OCI-LY7 (cell line): ENCODE data around the gene TBATA. TPM values are rescaled to one million over a fixed set of nuclear protein-coding genes. Genes with fewer than 3 reads are reported as not detected.

ENCODE experiments used
- BruUV-seq: library from RNA; stranded (reverse); fragments of 400-500 nt; replicated peaks from 2 replicates; lab custom pipeline; 2021; lab: Mats Ljungman, UMichigan
- CTCF ChIA-PET: fragments of 300-600 bp; sonication (Branson Sonifier 250); formaldehyde crosslinking; loops from one replicate; lab custom pipeline; 2022; ENCODE audit warnings: antibody characterized with exemption; ENCODE audit not compliant: unreplicated experiment; lab: Charles Lee
- POLR2A ChIA-PET: fragments of 300-600 bp; sonication (Branson Sonifier 250); formaldehyde crosslinking; loops from one replicate; lab custom pipeline; 2022; ENCODE audit warnings: antibody characterized with exemption; lab: Charles Lee
- DNase-seq: peaks from one replicate; pipeline ENCODE4 v3.0.0-alpha.2; 2015; ENCODE audit warnings: low spot score
- H2AFZ ChIP-seq: fragments of 200-600 bp; sonication (generic), shearing (Covaris generic); 2 replicates; pipeline ENCODE4 v1.6.1; 2014; ENCODE audit warnings: mild to moderate bottlenecking, antibody characterized with exemption, low read length, moderate library complexity
- H3K27ac ChIP-seq: fragments of 200-600 bp; sonication (generic); 2 replicates; pipeline ENCODE4 v1.5.1; 2014; ENCODE audit warnings: mixed run types, low read depth, mild to moderate bottlenecking, moderate library complexity, low read length, inconsistent platforms; ENCODE audit not compliant: poor library complexity, severe bottlenecking
- H3K36me3 ChIP-seq: fragments of 200-600 bp; sonication (generic); 2 replicates; pipeline ENCODE4 v1.6.1; 2014; ENCODE audit warnings: mild to moderate bottlenecking, antibody characterized with exemption, low read length, moderate library complexity, mixed read lengths; ENCODE audit not compliant: insufficient read depth
- H3K4me1 ChIP-seq: fragments of 200-600 bp; sonication (generic); 2 replicates; pipeline ENCODE4 v1.5.1; 2014; ENCODE audit warnings: mild to moderate bottlenecking, low read length; ENCODE audit not compliant: insufficient read depth, poor library complexity, severe bottlenecking
- H3K4me2 ChIP-seq: fragments of 200-600 bp; sonication (generic); 2 replicates; pipeline ENCODE4 v1.6.1; 2014; ENCODE audit warnings: mild to moderate bottlenecking, low read length
- H3K4me3 ChIP-seq: fragments of 200-600 bp; sonication (generic); 2 replicates; pipeline ENCODE4 v1.5.1; 2014; ENCODE audit warnings: mild to moderate bottlenecking, low read depth, low read length; ENCODE audit not compliant: poor library complexity, severe bottlenecking
- H3K79me2 ChIP-seq: fragments of 200-600 bp; sonication (generic); 2 replicates; pipeline ENCODE4 v1.6.1; 2016; ENCODE audit warnings: low read depth, mild to moderate bottlenecking, low read length, moderate library complexity, mixed read lengths; ENCODE audit not compliant: insufficient read depth
- H3K9me2 ChIP-seq: fragments of 200-600 bp; sonication (generic); 2 replicates; pipeline ENCODE4 v1.6.1; 2016; ENCODE audit warnings: mild to moderate bottlenecking, low read length, mixed read lengths; ENCODE audit not compliant: insufficient read depth
- H3K9me3 ChIP-seq: fragments of 200-600 bp; sonication (generic); 2 replicates; pipeline ENCODE4 v1.6.1; 2014; ENCODE audit warnings: mild to moderate bottlenecking, mixed run types, low read length, mixed read lengths
- H4K20me1 ChIP-seq: fragments of 200-600 bp; sonication (generic); 2 replicates; pipeline ENCODE4 v1.6.1; 2014; ENCODE audit warnings: mild to moderate bottlenecking, antibody characterized with exemption, low read length, moderate library complexity, mixed read lengths; ENCODE audit not compliant: insufficient read depth
- CTCF ChIP-seq: fragments of 200-600 bp; sonication (generic); conservative IDR thresholded peaks from 2 replicates; pipeline ENCODE4 v1.5.1; 2014; ENCODE audit warnings: mild to moderate bottlenecking, antibody characterized with exemption, low read length, moderate library complexity, mixed read lengths
- EZH2phosphoT487 ChIP-seq: fragments of 200-600 bp; sonication (generic); IDR thresholded peaks from 2 replicates; pipeline ENCODE4 v1.6.1; 2018; ENCODE audit warnings: low read depth, borderline replicate concordance, mild to moderate bottlenecking, mixed run types, antibody characterized with exemption, low read length, moderate library complexity, mixed read lengths
- intact Hi-C: fragments of 100-400 bp; cut with micrococcal nuclease; formaldehyde crosslinking; loops from one replicate; pipeline ENCODE4 v1.10.0; 2022; ENCODE audit not compliant: unreplicated experiment
- total RNA-seq, 2 experiments: library from RNA; depleted of rRNA in 1 of 2; stranded (reverse); fragments of >200 nt in 1 of 2; shearing (Covaris generic) in 1 of 2; gene quantifications; 2 replicates each; pipeline ENCODE4 v1.2.3, GENCODE V29; 2014 to 2022

The TBATA gene
- total RNA-seq, 2 experiments from 2014 or later, result not detected

GRCh38 chr10:70743879-70744278, 41.3 kb downstream of the TBATA start:
- no peak overlapping the region for H3K4me2 ChIP-seq
- CTCF ChIA-PET, result no interaction called here
- no TSS peak for BruUV-seq
- H3K9me3 ChIP-seq, result no peaks in the 10 kb centered on the region
- no peak overlapping the region for H3K27ac ChIP-seq
- no peak overlapping the region for H2AFZ ChIP-seq
- POLR2A ChIA-PET, result no interaction called here
- no peaks in the 10 kb centered on the region for H3K4me1 ChIP-seq
- DNase-seq, result no peak
- H3K36me3 ChIP-seq, result no peaks in the 10 kb centered on the region
- H3K4me3 ChIP-seq, result no peak overlapping the region
- H4K20me1 ChIP-seq, result no peaks in the 10 kb centered on the region
- no peak for TF ChIP-seq CTCF
- no peak for TF ChIP-seq EZH2phosphoT487
- H3K79me2 ChIP-seq, result no peaks in the 10 kb centered on the region
- intact Hi-C loops, result no loop called here
- no peaks in the 10 kb centered on the region for H3K9me2 ChIP-seq

GRCh38 chr10:70743430-70743788, 41.8 kb downstream of the TBATA start:
- CTCF ChIA-PET, result no interaction called here
- POLR2A ChIA-PET, result no interaction called here

More at GRCh38 chr10:70743430-70743788, 41.8 kb downstream of the TBATA start:
- intact Hi-C loops, result no loop called here
- TF ChIP-seq EZH2phosphoT487 (no peak), CTCF (no peak)
- no peak for DNase-seq
- Histone ChIP-seq H3K27ac (no peak overlapping the region), H2AFZ (no peak overlapping the region), H3K4me1 (no peaks in the 10 kb centered on the region), H3K36me3 (no peaks in the 10 kb centered on the region), H3K9me3 (no peaks in the 10 kb centered on the region), H4K20me1 (no peaks in the 10 kb centered on the region), H3K79me2 (no peaks in the 10 kb centered on the region), H3K4me3 (no peak overlapping the region), H3K9me2 (no peaks in the 10 kb centered on the region), H3K4me2 (no peak overlapping the region)
- no TSS peak for BruUV-seq
